ENCODE results near the gene ANAPC4.
"Not testable (repeated sequence)": the region's sequence is repeated elsewhere in the genome, so short reads cannot be mapped to it uniquely, and the experiment has no call there.

The ANAPC4 gene

GRCh38 chr4:25376754-25377571 lies at the start of gene ANAPC4:
Gene ANAPC4 (plus strand): TSS chr4:25377263. CDS start chr4:25377428, 165 bp downstream.
- DNase-seq, result peak; percentile 80

GRCh38 chr4:25328463-25328862 lies 48.6 kb upstream of the ANAPC4 start:
- DNase-seq, result not testable (repeated sequence)

- DNase-seq, result no peak
Measured at GRCh38 chr4:25330335-25330734, 46.7 kb upstream of the ANAPC4 start.

DNA sequence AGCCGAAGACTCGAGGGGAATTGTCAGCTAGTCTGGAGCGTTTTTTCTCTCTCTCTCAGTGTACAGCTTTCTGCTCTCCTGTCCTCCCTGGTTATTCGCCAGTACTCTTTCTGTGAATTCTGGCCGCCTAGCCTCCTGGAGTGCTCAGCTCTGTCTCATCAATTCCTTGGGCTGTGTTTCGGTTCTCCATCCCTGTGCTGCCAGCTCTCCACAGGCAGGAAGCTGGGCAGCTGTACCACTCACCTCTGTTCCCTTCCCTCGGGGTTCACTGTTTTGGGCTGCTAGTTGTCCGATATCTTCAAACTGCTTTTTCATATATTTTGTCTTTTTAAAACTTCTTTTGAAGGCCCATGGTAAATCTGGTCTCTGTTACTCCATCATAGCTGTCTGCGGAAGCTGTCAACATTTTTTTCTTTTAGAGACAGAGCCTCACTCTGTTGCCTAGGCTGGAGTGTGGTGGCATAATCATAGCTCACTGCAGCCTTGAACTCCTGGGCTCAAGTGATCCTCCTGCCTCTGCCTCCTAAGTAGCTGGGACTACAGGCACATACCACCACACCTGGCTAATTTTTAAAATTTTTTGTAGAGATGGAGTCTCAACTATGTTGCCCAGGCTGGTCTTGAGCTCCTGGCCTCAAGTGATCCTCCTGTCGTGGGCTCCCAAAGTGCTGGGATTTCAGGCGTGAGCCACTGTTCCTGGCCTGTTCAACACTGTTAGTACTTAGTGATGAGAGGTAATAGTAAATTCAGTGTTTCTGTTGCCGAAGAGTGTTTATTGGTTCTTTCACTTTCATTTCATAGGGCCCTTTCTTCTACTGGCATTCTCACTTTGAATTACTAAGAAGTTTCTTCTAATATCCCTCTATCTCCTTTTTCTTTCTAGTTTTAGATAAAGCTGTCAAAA lies 45.9 kb upstream of the ANAPC4 start:
- DNase-seq, result no peak

GRCh38 chr4:25343671-25344070 lies 33.4 kb upstream of the ANAPC4 start:
- DNase-seq, result no peak

GRCh38 chr4:25345744-25346143 lies 31.3 kb upstream of the ANAPC4 start:
- no peak for DNase-seq

- no peak for DNase-seq
Measured at GRCh38 chr4:25346913-25347312, 30.1 kb upstream of the ANAPC4 start.

- DNase-seq, result no peak
Measured at GRCh38 chr4:25347473-25347872, 29.6 kb upstream of the ANAPC4 start.

- DNase-seq, result no peak
Measured at GRCh38 chr4:25347971-25348370, 29.1 kb upstream of the ANAPC4 start.

DNA sequence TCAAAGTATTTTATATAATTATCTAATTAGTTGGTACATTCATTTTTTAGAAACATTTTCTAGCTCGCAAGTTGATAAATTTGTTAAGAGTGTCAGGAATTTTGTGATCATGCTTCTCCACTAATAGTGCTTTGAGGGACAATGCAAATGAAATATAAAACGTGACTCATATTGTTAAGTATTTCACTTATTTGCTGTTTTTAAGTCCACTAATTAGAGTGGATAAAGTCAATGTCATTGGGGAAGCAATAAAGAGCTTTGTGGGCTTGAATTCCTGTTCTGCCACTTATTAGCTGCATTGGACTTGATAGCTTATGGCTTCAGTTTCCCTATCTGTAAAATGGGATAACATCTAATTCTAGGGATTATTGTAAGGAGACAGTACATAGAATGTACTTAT lies 26.5 kb upstream of the ANAPC4 start:
- DNase-seq, result no peak

- no peak for DNase-seq
Measured at GRCh38 chr4:25351777-25352416, 25.2 kb upstream of the ANAPC4 start.

DNA sequence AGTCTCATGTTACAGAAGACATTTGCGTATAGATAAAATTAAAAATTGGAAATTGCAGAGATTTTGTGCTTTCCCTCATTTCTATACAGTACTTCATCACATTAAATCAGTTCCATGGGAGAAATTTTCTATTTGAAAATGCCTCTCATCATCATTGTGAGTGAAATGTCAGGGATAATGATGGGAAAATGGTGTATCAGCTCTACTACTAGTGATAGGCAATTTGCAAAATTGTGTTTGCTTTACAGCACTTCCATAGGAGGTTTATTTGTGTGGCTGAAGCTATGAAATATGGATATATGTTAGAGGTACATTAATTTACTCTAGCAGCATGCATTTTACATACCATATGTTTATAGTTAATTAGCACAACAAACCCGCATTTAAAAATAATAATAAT lies 21.0 kb upstream of the ANAPC4 start:
- no peak for DNase-seq

DNA sequence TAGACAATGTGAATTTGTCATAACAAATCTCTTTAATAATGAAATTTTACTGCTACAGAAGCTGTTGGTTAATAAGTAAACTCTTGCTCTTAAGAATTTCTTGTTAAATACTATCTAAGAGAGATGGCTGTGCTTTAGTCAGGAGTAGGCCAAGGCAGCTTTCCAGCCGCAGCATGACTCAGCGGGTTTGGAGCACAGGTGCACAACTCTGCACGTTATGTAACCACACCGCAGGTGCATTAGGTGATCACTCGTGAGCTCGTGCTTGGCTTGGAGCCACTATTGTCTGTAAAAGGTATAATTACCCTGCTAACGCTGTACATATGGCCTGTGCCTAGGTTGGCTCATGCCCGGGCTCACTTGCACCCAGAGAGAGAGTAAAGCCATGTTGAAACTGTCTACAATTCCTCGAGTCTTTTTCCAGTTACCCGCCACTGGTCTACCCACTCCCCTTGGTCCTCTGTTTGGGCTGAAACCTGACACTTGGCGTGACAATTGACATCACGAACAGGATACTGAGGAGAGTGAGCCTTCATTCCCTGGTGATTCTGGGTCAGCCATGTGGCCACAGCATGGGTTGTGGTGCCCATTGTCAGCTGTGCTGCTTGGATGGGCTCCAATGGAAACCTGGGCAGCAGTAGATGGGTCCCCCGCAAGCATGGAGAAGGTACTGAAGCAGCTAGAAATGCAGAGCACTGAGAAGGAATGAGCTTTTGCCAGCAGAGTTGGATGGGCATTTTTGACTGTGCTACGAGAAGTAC lies 18.4 kb upstream of the ANAPC4 start:
- no peak for DNase-seq

- no peak for DNase-seq
Measured at GRCh38 chr4:25361253-25361652, 15.8 kb upstream of the ANAPC4 start.

- DNase-seq, result peak; percentile 54
Measured at GRCh38 chr4:25367004-25367621, 9.9 kb upstream of the ANAPC4 start.

GRCh38 chr4:25367877-25368276 lies 9.2 kb upstream of the ANAPC4 start:
- DNase-seq, result no peak

DNA sequence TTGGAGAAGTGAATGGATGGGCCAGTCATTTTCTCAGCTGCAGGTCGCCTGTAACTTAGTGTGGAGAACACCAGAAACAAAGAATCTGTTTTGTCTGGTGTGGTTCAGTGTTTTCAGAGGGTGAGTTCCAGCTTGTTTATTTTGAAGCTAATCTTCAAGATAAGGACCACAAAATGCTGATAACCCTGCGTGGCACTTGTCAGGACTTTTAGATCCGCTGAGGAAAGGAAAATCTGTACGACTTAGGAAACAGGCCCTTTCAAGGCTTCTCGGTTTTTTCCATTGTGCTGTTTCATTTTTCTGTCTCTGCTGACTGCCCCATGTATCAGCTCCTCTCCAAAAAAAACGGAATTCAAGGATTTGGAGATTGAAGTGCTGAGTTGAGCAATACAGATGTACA lies 8.7 kb upstream of the ANAPC4 start:
- no peak for DNase-seq

DNA sequence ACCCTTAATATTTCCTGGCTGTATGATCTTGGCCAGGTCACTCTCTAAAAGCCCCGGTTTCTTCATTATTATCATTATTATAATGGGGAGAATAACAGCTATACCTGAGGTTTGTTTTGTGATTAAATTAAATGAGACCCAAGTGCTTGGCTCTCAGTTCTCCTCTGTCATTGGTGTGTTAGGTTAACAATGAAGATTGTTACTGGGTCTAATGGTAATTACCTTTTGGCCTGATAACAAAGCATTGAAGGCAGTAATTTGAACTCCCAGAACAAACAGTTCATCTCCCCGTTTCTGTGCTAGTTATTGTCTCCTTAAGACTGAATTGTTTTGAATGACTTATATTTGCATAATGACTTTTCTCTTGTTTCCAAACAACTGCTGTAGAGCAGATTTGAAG lies 6.8 kb upstream of the ANAPC4 start:
- no peak for DNase-seq

DNA sequence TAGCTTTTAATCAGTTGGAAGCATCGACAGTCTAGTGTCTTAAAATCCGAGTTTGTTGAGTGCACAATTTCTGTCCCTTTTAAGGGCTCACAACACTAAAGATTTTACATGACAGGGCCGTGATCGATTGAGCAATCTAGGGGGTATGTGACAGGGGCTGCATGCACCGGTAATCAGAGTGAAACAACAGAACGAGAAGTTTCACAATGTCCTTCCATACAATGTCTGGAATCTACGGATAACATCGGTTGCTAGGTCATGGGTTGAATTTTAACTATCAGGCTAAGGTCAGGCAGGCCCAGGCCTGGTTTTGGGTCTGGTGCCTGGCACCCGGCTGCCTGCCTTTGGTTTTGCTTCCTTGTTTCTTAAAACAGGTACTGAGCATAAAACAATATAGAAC lies 4.5 kb upstream of the ANAPC4 start:
- DNase-seq, result not testable (repeated sequence)

- DNase-seq, result no peak
Measured at GRCh38 chr4:25377572-25378436, 741 bp downstream of the ANAPC4 start.

DNA sequence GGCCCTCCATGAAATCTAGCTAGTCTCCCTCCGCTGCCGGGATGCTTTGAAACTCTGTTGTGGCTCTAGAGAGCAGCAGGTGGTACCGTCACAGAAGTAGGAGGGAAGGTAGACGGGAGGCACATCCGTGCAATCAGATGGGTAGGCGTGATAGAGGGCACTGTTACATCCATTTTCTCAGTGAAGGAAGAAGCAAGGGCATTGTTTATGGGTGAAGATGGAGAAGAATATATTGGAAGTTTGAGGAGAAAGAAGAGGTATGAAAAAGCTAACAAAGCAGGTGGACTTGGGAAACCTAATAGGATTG lies 1.3 kb downstream of the ANAPC4 start:
- DNase-seq, result no peak
